ENCODE results near the gene IL33.

The IL33 gene

GRCh38 chr9:6271508-6272228, 56.1 kb downstream of the IL33 start:
- no peak overlapping the region for H3K9ac ChIP-seq
- H3K4me2 ChIP-seq = no peak overlapping the region
- H3K4me1 ChIP-seq = no peaks in the 10 kb centered on the region
- H3K27ac ChIP-seq = no peak overlapping the region
- no peaks in the 10 kb centered on the region for H3K9me3 ChIP-seq
- H3K4me3 ChIP-seq = no peak overlapping the region
- no peaks in the 10 kb centered on the region for H4K20me1 ChIP-seq
- no peak for TF ChIP-seq Cebpa-rat (IDR thresholded peaks at IDR 0.05)
- H3K36me3 ChIP-seq = no peaks in the 10 kb centered on the region
- no peaks in the 10 kb centered on the region for H3K27me3 ChIP-seq

GRCh38 chr9:6272229-6272598, 56.6 kb downstream of the IL33 start:
- H3K4me1 ChIP-seq = no peaks in the 10 kb centered on the region
- H3K36me3 ChIP-seq = no peaks in the 10 kb centered on the region
- H3K9ac ChIP-seq = no peak overlapping the region
- TF ChIP-seq Cebpa-rat (IDR thresholded peaks at IDR 0.05) = peak; percentile 16; the same call in 1 of the 2 replicates
- H3K27ac ChIP-seq = no peak overlapping the region
- no peaks in the 10 kb centered on the region for H4K20me1 ChIP-seq
- H3K27me3 ChIP-seq = no peaks in the 10 kb centered on the region
- H3K4me3 ChIP-seq = no peak overlapping the region
- no peaks in the 10 kb centered on the region for H3K9me3 ChIP-seq
- H3K4me2 ChIP-seq = no peak overlapping the region

- Histone ChIP-seq H3K9ac (no peak overlapping the region), H4K20me1 (no peaks in the 10 kb centered on the region), H3K4me1 (no peaks in the 10 kb centered on the region), H3K27me3 (no peaks in the 10 kb centered on the region), H3K36me3 (no peaks in the 10 kb centered on the region), H3K27ac (no peak overlapping the region), H3K4me2 (no peak overlapping the region), H3K4me3 (no peak overlapping the region), H3K9me3 (no peaks in the 10 kb centered on the region)
- peak; percentile 69; the same call in 1 of the 2 replicates for TF ChIP-seq Cebpa-rat (IDR thresholded peaks at IDR 0.05)
These were observed 61.8 kb downstream of the IL33 start for GRCh38 chr9:6277417-6277816.

GRCh38 chr9:6301858-6302257, 86.3 kb downstream of the IL33 start:
- no peak overlapping the region for H3K4me2 ChIP-seq
- H3K4me3 ChIP-seq = no peak overlapping the region
- TF ChIP-seq Cebpa-rat (IDR thresholded peaks at IDR 0.05) = no peak
- H3K27ac ChIP-seq = no peak overlapping the region
- no peaks in the 10 kb centered on the region for H3K9me3 ChIP-seq
- no peaks in the 10 kb centered on the region for H3K4me1 ChIP-seq
- no peaks in the 10 kb centered on the region for H4K20me1 ChIP-seq
- no peaks in the 10 kb centered on the region for H3K36me3 ChIP-seq
- H3K27me3 ChIP-seq = no peaks in the 10 kb centered on the region
- H3K9ac ChIP-seq = no peak overlapping the region

GRCh38 chr9:6302417-6302816, 86.8 kb downstream of the IL33 start:
- Histone ChIP-seq H3K4me2 (no peak overlapping the region), H3K4me1 (peaks cover 4% of the 10 kb centered on the region), H3K27me3 (no peaks in the 10 kb centered on the region), H3K9me3 (no peaks in the 10 kb centered on the region), H3K27ac (no peak overlapping the region), H3K36me3 (no peaks in the 10 kb centered on the region), H4K20me1 (no peaks in the 10 kb centered on the region), H3K9ac (no peak overlapping the region), H3K4me3 (no peak overlapping the region)
- no peak for TF ChIP-seq Cebpa-rat (IDR thresholded peaks at IDR 0.05)

- no peak overlapping the region for H3K4me3 ChIP-seq
- peaks cover 11% of the 10 kb centered on the region for H3K4me1 ChIP-seq
- no peaks in the 10 kb centered on the region for H3K9me3 ChIP-seq
- no peak overlapping the region for H3K9ac ChIP-seq
- no peaks in the 10 kb centered on the region for H3K36me3 ChIP-seq
- TF ChIP-seq Cebpa-rat (IDR thresholded peaks at IDR 0.05) = no peak
- H3K27me3 ChIP-seq = no peaks in the 10 kb centered on the region
- H4K20me1 ChIP-seq = no peaks in the 10 kb centered on the region
- no peak overlapping the region for H3K27ac ChIP-seq
- H3K4me2 ChIP-seq = no peak overlapping the region
These were observed 88.6 kb downstream of the IL33 start for GRCh38 chr9:6304232-6304631.

- Histone ChIP-seq H3K27ac (no peak overlapping the region), H3K9me3 (no peaks in the 10 kb centered on the region), H3K27me3 (no peaks in the 10 kb centered on the region), H3K4me1 (peaks cover 11% of the 10 kb centered on the region), H3K9ac (no peak overlapping the region), H3K4me3 (no peak overlapping the region), H4K20me1 (no peaks in the 10 kb centered on the region), H3K36me3 (no peaks in the 10 kb centered on the region), H3K4me2 (no peak overlapping the region)
- TF ChIP-seq Cebpa-rat (IDR thresholded peaks at IDR 0.05) = no peak
These were observed 90.5 kb downstream of the IL33 start for GRCh38 chr9:6305954-6306563.
